ENCODE measurements around the gene ZFPM1.

The ZFPM1 gene

DNA sequence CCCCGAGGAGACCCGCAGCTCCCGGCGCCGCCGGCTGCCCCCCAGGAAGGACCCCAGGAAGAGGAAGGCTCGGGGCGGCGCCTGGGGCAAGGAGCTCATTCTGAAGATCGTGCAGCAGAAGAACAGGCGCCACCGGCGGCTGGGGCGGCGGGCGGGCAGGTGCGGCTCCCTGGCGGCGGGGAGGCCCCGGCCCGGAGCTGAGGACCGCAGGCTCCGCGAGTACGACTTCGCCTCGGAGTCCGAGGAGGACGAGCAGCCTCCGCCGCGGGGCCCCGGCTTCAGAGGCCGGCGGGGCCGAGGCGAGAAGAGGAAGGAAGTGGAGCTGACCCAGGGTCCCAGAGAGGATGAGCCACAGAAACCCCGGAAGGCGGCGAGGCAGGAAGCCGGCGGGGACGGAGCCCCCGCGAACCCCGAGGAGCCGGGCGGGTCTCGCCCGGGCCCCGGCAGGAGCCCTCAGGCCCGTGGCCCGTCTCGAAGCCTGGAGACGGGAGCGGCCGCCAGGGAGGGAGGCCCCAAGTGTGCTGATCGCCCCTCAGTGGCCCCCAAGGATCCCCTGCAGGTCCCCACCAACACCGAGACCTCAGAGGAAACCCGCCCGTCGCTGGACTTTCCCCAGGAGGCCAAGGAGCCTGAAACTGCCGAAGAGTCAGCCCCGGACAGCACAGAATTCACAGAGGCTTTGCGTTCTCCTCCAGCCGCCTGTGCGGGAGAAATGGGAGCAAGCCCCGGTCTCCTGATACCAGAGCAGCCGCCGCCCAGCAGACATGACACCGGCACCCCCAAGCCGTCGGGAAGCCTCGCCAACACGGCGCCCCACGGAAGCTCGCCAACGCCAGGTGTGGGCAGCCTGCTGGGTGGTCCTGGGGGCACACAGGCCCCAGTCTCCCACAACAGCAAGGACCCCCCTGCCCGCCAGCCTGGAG, 22.3 kb upstream of the ZFPM1 start:
- TF ChIP-seq, protein P1, sequence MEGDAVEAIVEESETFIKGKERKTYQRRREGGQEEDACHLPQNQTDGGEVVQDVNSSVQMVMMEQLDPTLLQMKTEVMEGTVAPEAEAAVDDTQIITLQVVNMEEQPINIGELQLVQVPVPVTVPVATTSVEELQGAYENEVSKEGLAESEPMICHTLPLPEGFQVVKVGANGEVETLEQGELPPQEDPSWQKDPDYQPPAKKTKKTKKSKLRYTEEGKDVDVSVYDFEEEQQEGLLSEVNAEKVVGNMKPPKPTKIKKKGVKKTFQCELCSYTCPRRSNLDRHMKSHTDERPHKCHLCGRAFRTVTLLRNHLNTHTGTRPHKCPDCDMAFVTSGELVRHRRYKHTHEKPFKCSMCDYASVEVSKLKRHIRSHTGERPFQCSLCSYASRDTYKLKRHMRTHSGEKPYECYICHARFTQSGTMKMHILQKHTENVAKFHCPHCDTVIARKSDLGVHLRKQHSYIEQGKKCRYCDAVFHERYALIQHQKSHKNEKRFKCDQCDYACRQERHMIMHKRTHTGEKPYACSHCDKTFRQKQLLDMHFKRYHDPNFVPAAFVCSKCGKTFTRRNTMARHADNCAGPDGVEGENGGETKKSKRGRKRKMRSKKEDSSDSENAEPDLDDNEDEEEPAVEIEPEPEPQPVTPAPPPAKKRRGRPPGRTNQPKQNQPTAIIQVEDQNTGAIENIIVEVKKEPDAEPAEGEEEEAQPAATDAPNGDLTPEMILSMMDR (IDR thresholded peaks at IDR 0.05; ENCODE audit: extremely low read depth, missing control alignments): no peak
- peak; percentile 91 for DNase-seq (ENCODE audit: low spot score)

- DNase-seq (ENCODE audit: low spot score): no peak
- TF ChIP-seq, protein P1 (IDR thresholded peaks at IDR 0.05; ENCODE audit: extremely low read depth, missing control alignments): no peak
Observed at GRCh38 chr16:88431651-88432050, 21.4 kb upstream of the ZFPM1 start.

DNA sequence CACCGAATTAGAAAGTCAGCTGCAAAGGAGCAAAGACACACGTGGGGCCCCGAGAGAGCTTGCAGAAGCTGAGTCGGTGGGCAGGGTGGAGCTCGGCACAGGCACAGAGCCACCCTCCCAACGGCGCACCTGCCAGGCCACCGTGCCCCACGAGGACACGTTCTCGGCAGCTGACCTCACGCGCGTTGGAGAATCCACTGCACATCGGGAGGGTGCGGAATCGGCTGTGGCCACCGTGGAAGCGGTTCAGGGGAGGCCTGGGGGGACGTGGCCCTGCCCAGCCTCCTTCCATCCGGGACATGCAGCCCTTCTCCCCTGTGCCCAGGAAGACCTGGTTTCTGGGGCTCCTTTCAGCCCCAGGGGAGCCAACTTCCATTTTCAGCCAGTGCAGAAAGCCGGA, 20.9 kb upstream of the ZFPM1 start:
- TF ChIP-seq, protein P1 (IDR thresholded peaks at IDR 0.05; ENCODE audit: extremely low read depth, missing control alignments): no peak
- no peak for DNase-seq (ENCODE audit: low spot score)

DNA sequence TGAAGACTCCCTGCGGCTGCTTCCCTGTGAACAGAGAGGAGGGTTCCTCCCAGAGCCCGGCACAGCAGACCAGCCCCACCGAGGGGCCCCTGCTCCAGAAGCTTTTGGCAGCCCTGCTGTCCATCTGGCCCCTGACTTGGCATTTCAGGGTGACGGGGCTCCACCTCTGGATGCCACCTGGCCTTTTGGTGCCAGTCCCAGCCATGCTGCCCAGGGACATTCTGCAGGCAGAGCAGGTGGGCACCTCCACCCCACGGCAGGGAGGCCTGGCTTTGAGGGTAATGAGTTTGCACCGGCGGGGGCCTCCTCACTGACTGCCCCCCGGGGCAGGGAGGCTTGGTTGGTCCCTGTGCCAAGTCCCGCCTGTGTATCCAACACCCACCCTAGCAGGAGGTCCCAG, 20.3 kb upstream of the ZFPM1 start:
- DNase-seq (ENCODE audit: low spot score): no peak
- TF ChIP-seq, protein P1 (IDR thresholded peaks at IDR 0.05; ENCODE audit: extremely low read depth, missing control alignments): no peak

DNA sequence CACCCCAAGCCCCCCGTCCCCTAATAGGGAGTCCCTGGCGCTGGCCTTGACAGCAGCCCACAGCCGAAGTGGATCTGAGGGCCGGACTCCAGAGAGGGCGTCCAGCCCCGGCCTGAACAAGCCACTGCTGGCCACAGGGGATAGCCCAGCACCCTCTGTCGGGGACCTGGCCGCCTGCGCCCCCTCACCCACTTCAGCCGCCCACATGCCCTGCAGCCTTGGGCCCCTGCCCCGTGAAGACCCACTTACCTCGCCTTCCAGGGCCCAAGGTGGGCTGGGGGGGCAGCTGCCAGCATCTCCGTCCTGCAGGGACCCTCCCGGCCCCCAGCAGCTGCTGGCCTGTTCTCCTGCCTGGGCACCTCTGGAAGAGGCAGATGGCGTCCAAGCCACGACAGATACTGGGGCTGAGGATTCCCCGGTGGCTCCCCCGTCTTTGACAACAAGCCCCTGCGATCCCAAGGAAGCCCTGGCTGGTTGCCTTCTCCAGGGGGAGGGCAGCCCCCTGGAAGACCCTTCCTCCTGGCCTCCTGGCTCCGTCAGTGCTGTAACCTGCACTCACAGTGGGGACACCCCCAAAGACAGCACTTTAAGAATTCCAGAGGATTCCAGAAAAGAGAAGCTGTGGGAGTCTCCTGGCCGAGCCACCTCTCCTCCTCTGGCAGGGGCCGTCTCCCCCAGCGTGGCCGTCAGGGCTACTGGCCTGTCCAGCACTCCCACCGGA, 19.3 kb upstream of the ZFPM1 start:
- TF ChIP-seq, protein P1 (IDR thresholded peaks at IDR 0.05; ENCODE audit: extremely low read depth, missing control alignments): no peak
- no peak for DNase-seq (ENCODE audit: low spot score)

GRCh38 chr16:88434353-88434690, 18.8 kb upstream of the ZFPM1 start:
- TF ChIP-seq, protein P1 (IDR thresholded peaks at IDR 0.05; ENCODE audit: extremely low read depth, missing control alignments): no peak
- DNase-seq (ENCODE audit: low spot score): no peak

DNA sequence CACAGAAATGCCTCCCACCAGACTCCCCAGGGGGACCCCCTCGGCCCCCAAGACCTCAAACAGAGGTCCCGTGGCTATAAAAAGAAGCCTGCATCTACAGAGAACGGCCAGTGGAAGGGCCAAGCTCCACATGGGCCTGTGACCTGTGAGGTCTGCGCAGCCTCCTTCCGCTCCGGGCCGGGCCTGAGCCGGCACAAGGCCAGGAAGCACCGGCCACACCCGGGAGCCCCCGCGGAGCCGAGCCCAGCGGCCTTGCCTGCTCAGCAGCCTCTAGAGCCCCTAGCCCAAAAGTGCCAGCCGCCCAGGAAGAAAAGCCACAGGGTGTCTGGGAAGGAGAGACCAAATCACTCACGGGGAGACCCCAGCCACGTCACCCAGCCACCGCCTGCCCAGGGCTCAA, 18.3 kb upstream of the ZFPM1 start:
- DNase-seq (ENCODE audit: low spot score): no peak
- TF ChIP-seq, protein P1 (IDR thresholded peaks at IDR 0.05; ENCODE audit: extremely low read depth, missing control alignments): no peak
